Mucosa of descending colon (tissue), 3 donors: ENCODE measurements around the gene MRPL11. TPM values are rescaled to one million over a fixed set of nuclear protein-coding genes. Genes with fewer than 3 reads are reported as not detected.

Experiments used
- ATAC-seq: fragments of 200-7000 bp; cut with Tn5 transposase; one replicate; pipeline ENCODE4 v1.9.1; 2020; ENCODE audit warnings: mild to moderate bottlenecking, moderate library complexity
- DNase-seq, 3 donors: peaks; one replicate each; pipeline ENCODE4 v3.0.0-alpha.2; 2020
- H3K36me3 ChIP-seq: fragments of 200-600 bp; one replicate; pipeline ENCODE4 v1.8.0; 2021; ENCODE audit warnings: low read depth, mild to moderate bottlenecking
- H3K4me1 ChIP-seq: fragments of 200-600 bp; one replicate; pipeline ENCODE4 v1.8.0; 2021; ENCODE audit warnings: low read depth, mild to moderate bottlenecking
- H3K4me3 ChIP-seq: fragments of 200-600 bp; one replicate; pipeline ENCODE4 v1.8.0; 2021; ENCODE audit warnings: mild to moderate bottlenecking
- H3K9me3 ChIP-seq: fragments of 200-600 bp; one replicate; pipeline ENCODE4 v1.8.0; 2021; ENCODE audit warnings: mild to moderate bottlenecking
- intact Hi-C, 2 donors: fragments of 100-400 bp; cut with DNase I in 1 of 2; cut with micrococcal nuclease in 1 of 2; formaldehyde crosslinking; loops; one replicate each; pipeline versions ENCODE4 v1.11.0 to v1.11.1; 2022; cut with DNase I, micrococcal nuclease
- total RNA-seq, 3 donors: library from RNA; stranded (reverse); fragmentation: NEBNext Ultra II Directional in 2 of 3; extraction: Animal tissue kit (Norgen Biotek cat#: 25700) in 2 of 3; gene quantifications; one replicate each; pipeline versions ENCODE4 v1.2.1 to v1.2.4, GENCODE V29; 2021 to 2023
- TF ChIP-seq, protein P1 (sequence below): fragments of 200-600 bp; IDR thresholded peaks from one replicate; pipeline ENCODE4 v1.8.0; 2022; ENCODE audit warnings: antibody characterized with exemption, mild to moderate bottlenecking
- donor health status: DM: no; HTN: no; CAD: no; lungs with moderate emphysema.
- donor health status: DM: no; HTN: no; CAD: no.
- donor health status: DM: no; HTN: yes; CAD: no.

Gene MRPL11
- total RNA-seq, 3 donors from 2014 or later = 43.7 to 64.9 (median 46.6) TPM

DNA sequence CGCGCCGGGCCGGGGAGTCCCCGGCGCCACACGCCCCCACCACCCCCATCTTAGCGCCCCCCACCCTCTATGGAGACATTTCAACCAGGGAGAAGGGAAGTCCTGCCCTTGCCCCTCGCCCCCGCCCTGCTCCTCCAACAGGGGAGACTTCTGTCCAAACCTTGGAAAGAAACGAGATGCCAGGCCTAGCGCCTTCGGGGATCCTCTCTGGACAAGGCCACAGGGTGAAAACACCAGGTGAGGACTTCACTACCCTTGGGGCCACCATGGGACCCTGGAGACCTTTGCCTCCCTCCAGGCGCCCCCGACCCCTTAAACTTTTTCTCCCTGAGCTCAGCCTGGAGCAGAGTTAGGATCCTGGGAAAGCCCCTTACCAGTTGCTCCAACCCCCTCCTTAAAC lies 29.4 kb downstream of the MRPL11 start:
- DNase-seq = no peak
- ATAC-seq = no peak
- intact Hi-C loops = no loop called here
- TF ChIP-seq, protein P1, sequence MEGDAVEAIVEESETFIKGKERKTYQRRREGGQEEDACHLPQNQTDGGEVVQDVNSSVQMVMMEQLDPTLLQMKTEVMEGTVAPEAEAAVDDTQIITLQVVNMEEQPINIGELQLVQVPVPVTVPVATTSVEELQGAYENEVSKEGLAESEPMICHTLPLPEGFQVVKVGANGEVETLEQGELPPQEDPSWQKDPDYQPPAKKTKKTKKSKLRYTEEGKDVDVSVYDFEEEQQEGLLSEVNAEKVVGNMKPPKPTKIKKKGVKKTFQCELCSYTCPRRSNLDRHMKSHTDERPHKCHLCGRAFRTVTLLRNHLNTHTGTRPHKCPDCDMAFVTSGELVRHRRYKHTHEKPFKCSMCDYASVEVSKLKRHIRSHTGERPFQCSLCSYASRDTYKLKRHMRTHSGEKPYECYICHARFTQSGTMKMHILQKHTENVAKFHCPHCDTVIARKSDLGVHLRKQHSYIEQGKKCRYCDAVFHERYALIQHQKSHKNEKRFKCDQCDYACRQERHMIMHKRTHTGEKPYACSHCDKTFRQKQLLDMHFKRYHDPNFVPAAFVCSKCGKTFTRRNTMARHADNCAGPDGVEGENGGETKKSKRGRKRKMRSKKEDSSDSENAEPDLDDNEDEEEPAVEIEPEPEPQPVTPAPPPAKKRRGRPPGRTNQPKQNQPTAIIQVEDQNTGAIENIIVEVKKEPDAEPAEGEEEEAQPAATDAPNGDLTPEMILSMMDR = no peak
- no peaks in the 10 kb centered on the region for H3K9me3 ChIP-seq
- H3K4me1 ChIP-seq = peaks cover 2% of the 10 kb centered on the region
- H3K4me3 ChIP-seq = no peak overlapping the region
- H3K36me3 ChIP-seq = no peaks in the 10 kb centered on the region

DNA sequence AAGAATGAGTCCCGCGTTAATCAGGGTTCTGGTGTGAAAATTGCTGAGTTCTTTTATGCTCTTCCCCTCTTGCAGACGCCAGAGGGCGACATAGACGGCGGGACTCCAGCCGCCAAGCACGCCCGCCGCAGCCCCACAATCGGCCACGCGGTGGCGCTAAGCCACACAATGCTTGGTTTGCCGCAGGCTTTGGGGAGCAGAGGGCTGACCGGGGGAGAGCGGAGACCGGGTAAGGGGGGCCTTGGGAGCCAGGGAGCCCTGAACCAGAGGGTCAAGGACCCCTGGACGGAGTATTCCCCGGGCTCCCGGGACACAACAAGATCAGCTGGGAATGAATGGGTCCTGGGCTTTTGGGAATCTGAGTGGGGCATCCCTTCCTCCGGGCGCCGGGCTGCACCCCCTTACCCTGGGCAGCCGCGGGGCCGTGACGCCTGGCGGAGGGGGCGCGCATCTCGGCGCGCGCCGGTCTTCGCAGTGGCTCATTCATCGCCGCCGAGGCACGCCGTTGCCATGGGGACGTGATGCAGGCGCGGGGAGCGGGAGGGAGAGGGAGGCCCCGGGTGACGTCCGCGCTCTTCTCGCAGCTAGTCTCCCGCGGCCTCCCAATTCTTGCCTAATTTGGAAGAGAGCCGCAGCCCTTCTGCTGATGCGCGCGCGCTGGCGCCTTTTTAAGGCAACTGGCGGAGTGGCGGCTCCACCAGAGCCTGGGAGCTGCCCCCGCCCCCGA lies 30.0 kb downstream of the MRPL11 start:
- peaks cover 2% of the 10 kb centered on the region for H3K4me1 ChIP-seq
- H3K36me3 ChIP-seq = no peaks in the 10 kb centered on the region
- ATAC-seq (peak; percentile 99), DNase-seq (peak; percentile 85 to 96 (median 92))
- TF ChIP-seq, protein P1 = peak; percentile 100
- intact Hi-C loops = no loop called here
- no peak overlapping the region for H3K4me3 ChIP-seq
- no peaks in the 10 kb centered on the region for H3K9me3 ChIP-seq

DNA sequence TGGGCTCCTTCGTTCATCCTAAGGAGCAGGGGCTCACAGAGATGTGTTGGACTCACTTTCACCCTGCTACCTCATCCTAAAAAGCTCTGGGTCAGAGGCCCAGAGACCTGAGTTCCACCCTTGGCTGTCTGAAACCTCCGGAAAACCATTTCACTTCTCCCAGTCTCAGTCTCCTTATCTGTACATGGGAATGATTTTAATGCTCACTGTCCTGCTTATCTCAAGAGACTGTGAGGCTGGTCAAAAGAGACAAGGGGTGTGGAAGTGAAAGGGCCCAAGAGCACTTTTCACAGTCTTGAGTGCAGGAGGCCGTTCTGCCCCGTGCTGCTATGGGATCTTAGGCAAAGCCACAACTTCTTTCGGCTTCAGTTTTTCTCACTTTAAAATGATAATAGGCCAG lies 31.0 kb downstream of the MRPL11 start:
- Histone ChIP-seq H3K4me3 (no peak overlapping the region), H3K9me3 (no peaks in the 10 kb centered on the region), H3K36me3 (no peaks in the 10 kb centered on the region), H3K4me1 (peaks cover 2% of the 10 kb centered on the region)
- intact Hi-C loops = no loop called here
- TF ChIP-seq, protein P1 = no peak
- DNase-seq (no peak), ATAC-seq (no peak)

DNA sequence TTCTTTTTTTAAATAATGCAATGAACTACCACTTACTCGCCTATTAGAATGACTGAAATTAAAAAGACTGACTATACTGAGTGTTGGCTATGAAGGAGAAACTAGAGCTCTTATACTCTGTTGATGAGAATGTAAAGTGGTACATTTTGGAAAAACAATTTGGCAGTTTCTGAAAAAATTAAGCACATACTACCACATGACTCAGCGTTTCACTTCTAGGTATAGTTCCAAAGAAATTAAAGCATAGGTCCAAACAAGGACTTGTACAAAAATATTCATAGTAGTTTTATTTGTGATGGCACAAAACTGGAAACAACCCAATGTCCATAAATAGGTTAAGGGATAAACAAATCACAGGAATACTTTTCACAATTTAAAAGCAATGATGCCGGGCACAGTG lies 44.7 kb downstream of the MRPL11 start:
- Histone ChIP-seq H3K4me1 (no peaks in the 10 kb centered on the region), H3K36me3 (no peaks in the 10 kb centered on the region), H3K9me3 (no peaks in the 10 kb centered on the region), H3K4me3 (no peak overlapping the region)
- no peak for ATAC-seq
- TF ChIP-seq, protein P1 = no peak
- intact Hi-C loops = no loop called here
- no peak for DNase-seq

DNA sequence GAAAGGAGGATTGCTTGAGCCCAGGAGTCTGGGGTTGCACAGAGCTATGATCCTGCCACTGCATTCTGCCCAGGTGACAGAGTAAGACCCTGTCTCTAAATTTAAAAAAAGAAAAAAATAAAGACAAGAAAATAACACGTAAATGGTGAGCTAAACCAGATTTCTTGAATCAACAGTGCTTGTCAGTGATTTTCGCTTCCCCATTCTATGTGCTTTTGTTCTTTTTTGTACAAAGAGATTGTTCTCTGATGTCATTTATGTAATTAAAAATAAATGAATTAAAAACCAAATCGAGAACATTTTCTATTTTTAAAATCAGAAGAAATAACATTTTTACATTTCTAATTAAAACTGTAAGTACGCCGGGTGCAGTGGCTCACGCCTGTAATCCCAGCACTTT lies 47.3 kb downstream of the MRPL11 start:
- no peaks in the 10 kb centered on the region for H3K9me3 ChIP-seq
- H3K36me3 ChIP-seq = no peaks in the 10 kb centered on the region
- intact Hi-C loops = no loop called here
- TF ChIP-seq, protein P1 = no peak
- DNase-seq = no peak
- ATAC-seq = no peak
- H3K4me3 ChIP-seq = no peak overlapping the region
- no peaks in the 10 kb centered on the region for H3K4me1 ChIP-seq
